ENCODE measurements around the gene XCL2. TPM values are rescaled to one million over a fixed set of nuclear protein-coding genes. Genes with fewer than 3 reads are reported as not detected.

Gene XCL2
- total RNA-seq, 1 donor from 2014 or later: not detected

DNA sequence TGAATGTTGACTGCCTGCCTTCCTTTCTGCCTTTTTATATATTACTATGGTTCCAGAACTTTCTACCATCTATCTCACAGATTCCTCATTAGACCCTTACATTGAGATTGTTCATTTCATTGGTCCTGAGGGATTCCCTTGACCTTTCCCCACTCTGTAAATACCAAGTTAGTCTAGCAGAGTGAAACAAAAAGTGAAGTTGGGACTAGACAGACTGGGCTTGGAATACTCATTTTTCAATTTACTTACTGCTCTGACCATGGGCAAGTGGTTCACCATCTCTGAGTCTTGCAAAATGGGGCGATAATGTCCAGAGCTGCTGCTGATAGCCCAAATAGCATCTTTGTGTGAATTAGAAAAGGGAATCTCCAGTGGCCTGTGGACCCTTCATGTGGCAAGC lies 38.8 kb downstream of the XCL2 start:
- H4K20me1 ChIP-seq (ENCODE audit: low read depth): no peaks in the 10 kb centered on the region
- H3K4me1 ChIP-seq: peaks cover 12% of the 10 kb centered on the region
- no peak for DNase-seq (ENCODE audit: low spot score)
- no peaks in the 10 kb centered on the region for H3K27me3 Mint-ChIP-seq (ENCODE audit: insufficient read depth, low read depth)
- no peaks in the 10 kb centered on the region for H3K79me2 ChIP-seq (ENCODE audit: low read depth)
- H3K4me3 Mint-ChIP-seq: no peak overlapping the region
- no peaks in the 10 kb centered on the region for H3K9me3 Mint-ChIP-seq
- H3K9me3 ChIP-seq (ENCODE audit: low read depth): no peaks in the 10 kb centered on the region
- peaks cover 19% of the 10 kb centered on the region for H3K4me1 Mint-ChIP-seq
- no peaks in the 10 kb centered on the region for H3K27me3 ChIP-seq
- H2AFZ ChIP-seq (replicated peaks): no peak overlapping the region
- no peak overlapping the region for H3K4me2 ChIP-seq
- TF ChIP-seq EZH2phosphoT487 (IDR thresholded peaks at IDR 0.05) (no peak), EZH2 (IDR thresholded peaks at IDR 0.05) (no peak)
- TF ChIP-seq, protein P1, sequence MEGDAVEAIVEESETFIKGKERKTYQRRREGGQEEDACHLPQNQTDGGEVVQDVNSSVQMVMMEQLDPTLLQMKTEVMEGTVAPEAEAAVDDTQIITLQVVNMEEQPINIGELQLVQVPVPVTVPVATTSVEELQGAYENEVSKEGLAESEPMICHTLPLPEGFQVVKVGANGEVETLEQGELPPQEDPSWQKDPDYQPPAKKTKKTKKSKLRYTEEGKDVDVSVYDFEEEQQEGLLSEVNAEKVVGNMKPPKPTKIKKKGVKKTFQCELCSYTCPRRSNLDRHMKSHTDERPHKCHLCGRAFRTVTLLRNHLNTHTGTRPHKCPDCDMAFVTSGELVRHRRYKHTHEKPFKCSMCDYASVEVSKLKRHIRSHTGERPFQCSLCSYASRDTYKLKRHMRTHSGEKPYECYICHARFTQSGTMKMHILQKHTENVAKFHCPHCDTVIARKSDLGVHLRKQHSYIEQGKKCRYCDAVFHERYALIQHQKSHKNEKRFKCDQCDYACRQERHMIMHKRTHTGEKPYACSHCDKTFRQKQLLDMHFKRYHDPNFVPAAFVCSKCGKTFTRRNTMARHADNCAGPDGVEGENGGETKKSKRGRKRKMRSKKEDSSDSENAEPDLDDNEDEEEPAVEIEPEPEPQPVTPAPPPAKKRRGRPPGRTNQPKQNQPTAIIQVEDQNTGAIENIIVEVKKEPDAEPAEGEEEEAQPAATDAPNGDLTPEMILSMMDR (IDR thresholded peaks at IDR 0.05): no peak
- no peak overlapping the region for H3K27ac ChIP-seq
- H3F3A ChIP-seq (ENCODE audit: low read depth): no peaks in the 10 kb centered on the region
- no peaks in the 10 kb centered on the region for H3K36me3 Mint-ChIP-seq
- no peak overlapping the region for H3K4me3 ChIP-seq
- no peak overlapping the region for H3K9ac ChIP-seq
- no peaks in the 10 kb centered on the region for H3K36me3 ChIP-seq
- H3K27ac Mint-ChIP-seq: no peak overlapping the region

DNA sequence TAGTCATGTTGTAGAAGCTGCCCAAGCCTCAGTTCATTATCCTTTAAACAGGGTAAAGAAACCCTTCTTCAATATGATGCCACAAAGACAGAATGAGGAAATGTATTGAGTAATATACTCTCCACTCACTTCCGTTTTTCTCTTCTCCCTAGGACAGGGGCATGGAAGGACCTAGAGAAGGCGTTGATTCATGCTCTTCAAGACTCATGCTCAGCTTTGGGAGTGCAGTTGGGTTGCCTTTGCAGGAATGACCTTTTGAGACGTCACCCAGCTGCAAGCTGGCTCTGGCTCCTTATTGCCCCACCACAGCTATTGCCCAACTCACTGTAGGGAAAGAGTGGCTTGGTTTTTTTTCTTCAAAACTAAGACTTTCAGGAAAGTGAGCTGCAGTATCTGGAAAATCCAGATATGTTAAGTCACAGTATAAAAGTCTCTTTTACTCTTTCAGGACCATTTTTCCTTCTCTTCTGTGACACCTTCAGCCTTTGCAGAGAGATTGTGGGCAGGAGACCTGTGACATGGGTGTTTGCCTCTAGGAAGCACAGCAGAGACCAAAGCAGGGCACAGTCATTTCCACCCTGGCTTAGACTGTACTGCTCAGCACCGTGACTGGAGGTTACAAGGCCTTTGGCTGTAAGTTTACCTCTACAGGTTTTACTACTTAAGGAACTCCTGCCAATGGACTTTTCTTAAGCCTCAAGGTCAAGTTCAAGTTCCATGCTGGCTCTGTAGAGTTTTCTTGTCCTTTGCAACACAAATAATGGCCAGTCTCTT lies 39.5 kb downstream of the XCL2 start:
- H2AFZ ChIP-seq (replicated peaks): no peak overlapping the region
- no peaks in the 10 kb centered on the region for H3F3A ChIP-seq (ENCODE audit: low read depth)
- TF ChIP-seq EZH2 (IDR thresholded peaks at IDR 0.05) (no peak), EZH2phosphoT487 (IDR thresholded peaks at IDR 0.05) (no peak)
- TF ChIP-seq, protein P1 (IDR thresholded peaks at IDR 0.05): no peak
- no peak overlapping the region for H3K9ac ChIP-seq
- H3K79me2 ChIP-seq (ENCODE audit: low read depth): no peaks in the 10 kb centered on the region
- no peak overlapping the region for H3K4me3 ChIP-seq
- Mint-ChIP-seq H3K36me3 (no peaks in the 10 kb centered on the region), H3K4me1 (peaks cover 13% of the 10 kb centered on the region), H3K4me3 (no peak overlapping the region), H3K27ac (no peak overlapping the region), H3K27me3 (ENCODE audit: insufficient read depth, low read depth) (no peaks in the 10 kb centered on the region), H3K9me3 (no peaks in the 10 kb centered on the region)
- H4K20me1 ChIP-seq (ENCODE audit: low read depth): no peaks in the 10 kb centered on the region
- H3K9me3 ChIP-seq (ENCODE audit: low read depth): no peaks in the 10 kb centered on the region
- no peak for DNase-seq (ENCODE audit: low spot score)
- peaks cover 12% of the 10 kb centered on the region for H3K4me1 ChIP-seq
- H3K27ac ChIP-seq: no peak overlapping the region
- H3K4me2 ChIP-seq: no peak overlapping the region
- H3K27me3 ChIP-seq: no peaks in the 10 kb centered on the region
- no peaks in the 10 kb centered on the region for H3K36me3 ChIP-seq

DNA sequence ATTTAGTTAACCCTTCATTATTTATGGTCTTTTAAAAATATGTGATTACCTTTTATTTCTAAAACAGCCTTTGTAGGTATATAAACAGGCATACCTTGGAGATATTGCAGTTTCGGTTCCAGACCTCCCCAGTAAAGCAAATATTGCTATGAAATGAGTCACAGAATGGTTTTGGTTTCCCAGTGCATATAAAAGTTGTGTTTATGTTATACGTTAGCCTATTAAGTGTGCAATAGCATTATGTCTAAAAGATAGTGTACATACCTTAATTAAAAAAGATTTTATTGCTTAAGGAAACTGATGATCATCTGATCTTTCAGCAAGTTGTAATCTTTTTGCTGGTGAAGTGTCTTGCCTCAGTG lies 44.1 kb downstream of the XCL2 start:
- no peaks in the 10 kb centered on the region for H3K36me3 ChIP-seq
- H3K4me1 ChIP-seq: peaks cover 7% of the 10 kb centered on the region
- H2AFZ ChIP-seq (replicated peaks): no peak overlapping the region
- H3K4me3 ChIP-seq: no peak overlapping the region
- H3K27me3 Mint-ChIP-seq (ENCODE audit: insufficient read depth, low read depth): no peaks in the 10 kb centered on the region
- no peak for DNase-seq (ENCODE audit: low spot score)
- no peak overlapping the region for H3K4me3 Mint-ChIP-seq
- no peak overlapping the region for H3K9ac ChIP-seq
- H3K27me3 ChIP-seq: no peaks in the 10 kb centered on the region
- no peaks in the 10 kb centered on the region for H4K20me1 ChIP-seq (ENCODE audit: low read depth)
- H3K4me2 ChIP-seq: no peak overlapping the region
- no peak overlapping the region for H3K27ac ChIP-seq
- no peak overlapping the region for H3K27ac Mint-ChIP-seq
- H3F3A ChIP-seq (ENCODE audit: low read depth): no peaks in the 10 kb centered on the region
- H3K9me3 ChIP-seq (ENCODE audit: low read depth): no peaks in the 10 kb centered on the region
- TF ChIP-seq EZH2 (IDR thresholded peaks at IDR 0.05): no peak
- no peak for TF ChIP-seq EZH2phosphoT487 (IDR thresholded peaks at IDR 0.05)
- TF ChIP-seq, protein P1 (IDR thresholded peaks at IDR 0.05): no peak
- H3K36me3 Mint-ChIP-seq: no peaks in the 10 kb centered on the region
- H3K79me2 ChIP-seq (ENCODE audit: low read depth): no peaks in the 10 kb centered on the region
- peaks cover 17% of the 10 kb centered on the region for H3K4me1 Mint-ChIP-seq
- H3K9me3 Mint-ChIP-seq: peaks cover 3% of the 10 kb centered on the region

Measured in neural progenitor cell (in vitro differentiated cells).